A549 (cell line): ENCODE data around the gene TRIO. TPM values are rescaled to one million over a fixed set of nuclear protein-coding genes. Genes with fewer than 3 reads are reported as not detected.

Experiments
- ATAC-seq, 2 experiments: fragments of 200-7000 bp in 1 of 2; fragments of >200 bp in 1 of 2; cut with Nextera tagmentation in 1 of 2; cut with Tn5 transposase in 1 of 2; 3 replicates each; pipeline versions ENCODE4 v1.8.0 to v1.9.1; 2018 to 2020; ENCODE audit warnings: mild to moderate bottlenecking in 1 of 2, moderate library complexity in 1 of 2
- CTCF ChIA-PET: fragments of 300-600 bp; sonication (Branson Sonifier 250); formaldehyde crosslinking; extraction: SDS; loops from one replicate; lab custom pipeline; 2021; ENCODE audit warnings: antibody characterized with exemption, inconsistent platforms; lab: Yijun Ruan, JAX
- POLR2A ChIA-PET: fragments of 350-600 bp; formaldehyde crosslinking; extraction: SDS; loops from one replicate; lab custom pipeline; 2021; ENCODE audit warnings: antibody characterized with exemption, inconsistent platforms; lab: Yijun Ruan, JAX
- DNase-seq, 2 experiments: peaks; one replicate each; pipeline versions ENCODE4 v3.0.0 to v3.0.0-alpha.2; 2011 to 2016; ENCODE audit warnings: low read depth in 1 of 2, low spot score in 1 of 2
- FAIRE-seq: peaks from 2 replicates; lab custom pipeline; 2011; peaks lifted over from hg19 to GRCh38; lab: Jason Lieb, UNC
- H3K27ac ChIP-seq, 2 experiments: fragments of >200 bp; sonication (Bioruptor Twin); formaldehyde crosslinking; 3 replicates each; pipeline ENCODE4 v1.5.1; 2016 to 2017
- H3K4me1 ChIP-seq: fragments of >200 bp; sonication (Bioruptor Twin); formaldehyde crosslinking; 3 replicates; pipeline ENCODE4 v1.6.1; 2016
- H3K4me2 ChIP-seq: fragments of >200 bp; sonication (Bioruptor Twin); formaldehyde crosslinking; 3 replicates; pipeline ENCODE4 v1.6.1; 2016
- H3K4me3 ChIP-seq: fragments of >200 bp; sonication (Bioruptor Twin); formaldehyde crosslinking; 3 replicates; pipeline ENCODE4 v1.5.1; 2016
- H3K9me3 ChIP-seq: fragments of >200 bp; sonication (Bioruptor Twin); formaldehyde crosslinking; 3 replicates; pipeline ENCODE4 v1.6.1; 2016
- ATOH8 ChIP-seq: fragments of 250-450 bp; sonication (Bioruptor Pico); IDR thresholded peaks from 2 replicates; pipeline ENCODE4 v1.5.0; 2020; ENCODE audit warnings: low read depth, mild to moderate bottlenecking, moderate library complexity
- BCL3 ChIP-seq: fragments of >200 bp; sonication (Bioruptor Twin); formaldehyde crosslinking; IDR thresholded peaks from 3 replicates; pipeline ENCODE4 v1.6.1; 2016
- BHLHE40 ChIP-seq: IDR thresholded peaks from 2 replicates; pipeline ENCODE4 v1.6.1; 2012; ENCODE audit warnings: low read depth, low read length, inconsistent platforms
- CEBPB ChIP-seq, 2 experiments: fragments of >200 bp in 1 of 2; sonication (Bioruptor Twin) in 1 of 2; formaldehyde crosslinking in 1 of 2; IDR thresholded peaks; 2 replicates each; pipeline ENCODE4 v1.6.1; 2012 to 2016
- E2F6 ChIP-seq: IDR thresholded peaks from 2 replicates; pipeline ENCODE4 v1.6.1; 2012; ENCODE audit warnings: low read depth, borderline replicate concordance
- FOSB ChIP-seq: fragments of 250-450 bp; sonication (Bioruptor Pico); IDR thresholded peaks from 2 replicates; pipeline ENCODE4 v1.5.0; 2020; ENCODE audit warnings: mild to moderate bottlenecking, moderate library complexity
- FOSL2 ChIP-seq, 2 experiments: fragments of 450-650 bp in 1 of 2; fragments of >200 bp in 1 of 2; sonication (Bioruptor Twin) in 1 of 2; formaldehyde crosslinking; IDR thresholded peaks; 2 replicates each; pipeline versions ENCODE4 v1.5.0 to v1.6.1; 2016 to 2020; ENCODE audit warnings: mild to moderate bottlenecking in 1 of 2, moderate library complexity in 1 of 2
- FOXS1 ChIP-seq: fragments of 250-450 bp; sonication (Bioruptor Pico); IDR thresholded peaks from 2 replicates; pipeline ENCODE4 v1.5.0; 2020; ENCODE audit warnings: mild to moderate bottlenecking, moderate library complexity
- GATA3 ChIP-seq: IDR thresholded peaks from 2 replicates; pipeline ENCODE4 v1.6.1; 2012; ENCODE audit warnings: borderline replicate concordance
- HDAC2 ChIP-seq: fragments of 200-600 bp; sonication (generic); IDR thresholded peaks from 2 replicates; pipeline ENCODE4 v1.6.1; 2016
- HES2 ChIP-seq: fragments of >200 bp; sonication (Bioruptor Twin); formaldehyde crosslinking; IDR thresholded peaks from 2 replicates; pipeline ENCODE4 v1.6.1; 2016
- HOXA7 ChIP-seq: fragments of 250-450 bp; sonication (Bioruptor Pico); IDR thresholded peaks from 2 replicates; pipeline ENCODE4 v1.5.0; 2020; ENCODE audit warnings: mild to moderate bottlenecking, moderate library complexity
- JUN ChIP-seq, 2 experiments: fragments of >200 bp; sonication (Bioruptor Twin); formaldehyde crosslinking; IDR thresholded peaks; 2 replicates in 1 of 2; 3 replicates in 1 of 2; pipeline ENCODE4 v1.6.1; 2016 to 2017
- JUNB ChIP-seq: fragments of >200 bp; sonication (Bioruptor Twin); formaldehyde crosslinking; IDR thresholded peaks from 2 replicates; pipeline ENCODE4 v1.6.1; 2016
- KDM5A ChIP-seq: fragments of 200-600 bp; sonication (generic); IDR thresholded peaks from 2 replicates; pipeline ENCODE4 v1.6.1; 2016; ENCODE audit warnings: antibody characterized with exemption, mild to moderate bottlenecking
- MAX ChIP-seq: IDR thresholded peaks from 2 replicates; pipeline ENCODE4 v1.6.1; 2012
- MYC ChIP-seq: IDR thresholded peaks from 2 replicates; pipeline ENCODE4 v1.6.1; 2012; ENCODE audit warnings: mild to moderate bottlenecking, inconsistent platforms, low read length, improper control_type of control experiment, borderline replicate concordance
- NFE2L2 ChIP-seq: fragments of 150-350 bp; conservative IDR thresholded peaks from 2 replicates; pipeline ENCODE4 v1.6.1; 2014; ENCODE audit warnings: low read length
- PHF8 ChIP-seq: fragments of 200-600 bp; sonication (generic); IDR thresholded peaks from 2 replicates; pipeline ENCODE4 v1.6.1; 2016; ENCODE audit warnings: low read depth, mild to moderate bottlenecking, antibody characterized with exemption, moderate library complexity, borderline replicate concordance
- POLR2A ChIP-seq: IDR thresholded peaks from 2 replicates; pipeline ENCODE4 v1.6.1; 2012; ENCODE audit warnings: mild to moderate bottlenecking, low read length
- SMC3 ChIP-seq: fragments of >200 bp; sonication (Bioruptor Twin); formaldehyde crosslinking; IDR thresholded peaks from 3 replicates; pipeline ENCODE4 v1.6.1; 2018; ENCODE audit warnings: inconsistent platforms
- TFCP2L1 ChIP-seq: fragments of 250-450 bp; sonication (Bioruptor Pico); IDR thresholded peaks from 2 replicates; pipeline ENCODE4 v1.5.0; 2021; ENCODE audit warnings: mild to moderate bottlenecking
- WGBS: methylation state at CpG from one replicate; pipeline ENCODE4 v1.1.6; 2017; ENCODE audit errors: missing lambda C conversion rate; 5-methylcytosine and 5-hydroxymethylcytosine counted together
- polyA plus RNA-seq, 4 experiments: library from polyadenylated mRNA; depleted of rRNA in 3 of 4; stranded (reverse); fragments of >200 nt; fragmentation: RNase III in 1 of 4; extraction: RNeasy Plus Mini Kit Qiagen cat#74134 plus additional on column Dnase treatment in 1 of 4; gene quantifications; 2 replicates in 3 of 4; 3 replicates in 1 of 4; pipeline ENCODE4 v1.2.3, GENCODE V29; 2011 to 2017

The TRIO gene
- polyA plus RNA-seq, 2 of the 4 experiments (the other 2 are of a cell fraction): 47.5 to 79.0 TPM

GRCh38 chr5:14184082-14184481, 40.9 kb downstream of the TRIO start:
- no peak overlapping the region for H3K4me3 ChIP-seq
- no peaks in the 10 kb centered on the region for H3K9me3 ChIP-seq
- FAIRE-seq (no peak), DNase-seq (no peak), ATAC-seq (no peak)
- H3K4me2 ChIP-seq: peak overlapping the region; percentile 86
- TF ChIP-seq BCL3: no peak
- TF ChIP-seq PHF8: no peak
- no peak for TF ChIP-seq POLR2A
- TF ChIP-seq KDM5A: no peak
- TF ChIP-seq NFE2L2: no peak
- no peak for TF ChIP-seq HES2
- TF ChIP-seq HOXA7 (CRISPR knock-in tag): no peak
- TF ChIP-seq TFCP2L1: no peak
- TF ChIP-seq CEBPB (IDR thresholded peaks at IDR 0.05): no peak
- TF ChIP-seq E2F6: no peak
- no peak for TF ChIP-seq MYC
- no peak for TF ChIP-seq FOSB (CRISPR knock-in tag)
- TF ChIP-seq FOXS1 (CRISPR knock-in tag): no peak
- no peak for TF ChIP-seq ATOH8 (CRISPR knock-in tag)
- no peak for TF ChIP-seq BHLHE40
- POLR2A ChIA-PET: no interaction called here
- 75% methylated on average over 7 of the region's 7 CpGs for WGBS
- CTCF ChIA-PET: interaction anchor here (2.3 kb wide), 1 partner anchor 86 kb away, joined by 13 read pairs; no protein-coding TSS in a partner anchor
- peak overlapping the region; percentile 79 to 92 for H3K27ac ChIP-seq
- peaks cover 100% of the 10 kb centered on the region for H3K4me1 ChIP-seq

- WGBS: 67% methylated on average over 11 of the region's 11 CpGs
- H3K9me3 ChIP-seq: no peaks in the 10 kb centered on the region
- FAIRE-seq: no peak
- peak overlapping the region; percentile 1; the same call in 1 of the 3 replicates for H3K4me3 ChIP-seq
- CTCF ChIA-PET: interaction anchor here (1.4 to 1.7 kb wide), 3 partner anchors 20 to 85 kb away, joined by 3 to 10 read pairs (median 4); no protein-coding TSS in a partner anchor
- H3K4me2 ChIP-seq: peak overlapping the region; percentile 86
- TF ChIP-seq HOXA7 (CRISPR knock-in tag): no peak
- no peak for TF ChIP-seq FOSL2 (IDR thresholded peaks at IDR 0.05)
- peak; percentile 24; the same call in 1 of the 2 replicates for TF ChIP-seq FOSL2 (CRISPR knock-in tag; IDR thresholded peaks at IDR 0.05)
- peak overlapping the region; percentile 79 to 92 for H3K27ac ChIP-seq
- DNase-seq: no peak
- ATAC-seq: no peak; a peak in 1 of 6 replicates
- POLR2A ChIA-PET: interaction anchor here (1.0 to 1.4 kb wide), 3 partner anchors 17 to 31 kb away, joined by 3 to 5 read pairs (median 4); no protein-coding TSS in a partner anchor
- peaks cover 100% of the 10 kb centered on the region for H3K4me1 ChIP-seq
Observed at GRCh38 chr5:14184725-14185124, 41.6 kb downstream of the TRIO start.

GRCh38 chr5:14185326-14186058, 42.4 kb downstream of the TRIO start:
- Histone ChIP-seq H3K4me3 (peak overlapping the region; percentile 17; the same call in 1 of the 3 replicates), H3K9me3 (no peaks in the 10 kb centered on the region)
- ATAC-seq: peak; percentile 60 to 68
- WGBS: 5% methylated on average over 7 of the region's 7 CpGs
- FAIRE-seq: no peak
- TF ChIP-seq HDAC2 (no peak), JUNB (0 out of 2 replicates have a peak, but pooled peaks have one; percentile 23), GATA3 (peak; percentile 17; the same call in 1 of the 2 replicates), MAX (0 out of 2 replicates have a peak, but pooled peaks have one; percentile 17), ATOH8 (CRISPR knock-in tag) (peak; percentile 29; the same call in 1 of the 2 replicates), JUN (IDR thresholded peaks at IDR 0.05) (0 out of 5 replicates have a peak, but pooled peaks of 1 of the 2 experiments have one; percentile 34), FOSL2 (IDR thresholded peaks at IDR 0.05) (peak; percentile 11; the same call in 1 of the 2 replicates), FOSL2 (CRISPR knock-in tag; IDR thresholded peaks at IDR 0.05) (peak; percentile 57), SMC3 (0 out of 3 replicates have a peak, but pooled peaks have one; percentile 9), BHLHE40 (no peak), CEBPB (IDR thresholded peaks at IDR 0.05) (peak; percentile 41 to 69; a peak in 3 of 4 replicates)
- TF ChIP-seq, all 56 proteins: peak for 8
- CTCF ChIA-PET: interaction anchor here (0.7 to 1.7 kb wide), 6 partner anchors 10 to 85 kb away, joined by 3 to 10 read pairs (median 3); no protein-coding TSS in a partner anchor
- peak overlapping the region; percentile 86 for H3K4me2 ChIP-seq
- peak overlapping the region; percentile 79 to 92 for H3K27ac ChIP-seq
- peaks cover 95% of the 10 kb centered on the region for H3K4me1 ChIP-seq
- POLR2A ChIA-PET: interaction anchor here (0.9 to 1.4 kb wide), 9 partner anchors 18 to 174 kb away, joined by 3 to 7 read pairs (median 5); partner anchors contain the start of gene TRIO
- peak; percentile 51 to 77 for DNase-seq
